Kasumi-1 (cell line): ENCODE measurements around the gene MYL3.
"Not testable (repeated sequence)": the region's sequence is repeated elsewhere in the genome, so short reads cannot be mapped to it uniquely, and the experiment has no call there.

Experiments used
- DNase-seq, 2 experiments: peaks; one replicate each; lab custom pipeline; 2025; lab: John Stamatoyannopoulos, UW

The MYL3 gene

GRCh38 chr3:46824211-46824970 is 38.9 kb downstream of the MYL3 start:
- DNase-seq: no peak

DNA sequence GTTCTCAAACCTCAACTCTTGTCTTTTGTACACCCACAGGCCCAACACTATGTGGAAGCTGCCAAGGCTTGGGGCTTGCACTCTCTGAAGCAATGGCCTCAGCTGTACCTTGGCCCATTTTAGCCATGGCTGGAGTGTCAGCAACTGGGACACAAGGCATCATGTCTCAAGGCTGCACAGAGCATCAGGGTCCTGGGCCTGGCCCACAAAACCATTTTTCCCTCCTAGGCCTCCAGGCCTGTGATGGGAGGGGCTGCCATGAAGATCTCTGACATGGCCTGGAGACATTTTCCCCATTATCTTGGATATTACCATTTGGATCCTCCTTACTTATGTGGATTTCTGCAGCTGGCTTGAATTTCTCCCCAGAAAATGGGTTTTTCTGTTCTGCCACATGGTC is 39.9 kb downstream of the MYL3 start:
- DNase-seq: not testable (repeated sequence)

- DNase-seq: no peak
Measured at GRCh38 chr3:46821553-46821952, 41.7 kb downstream of the MYL3 start.

GRCh38 chr3:46820852-46821251 is 42.4 kb downstream of the MYL3 start:
- DNase-seq: peak in 1 of 2 experiments; percentile 6

- no peak for DNase-seq
Measured at GRCh38 chr3:46812237-46812791, 50.9 kb downstream of the MYL3 start.

DNA sequence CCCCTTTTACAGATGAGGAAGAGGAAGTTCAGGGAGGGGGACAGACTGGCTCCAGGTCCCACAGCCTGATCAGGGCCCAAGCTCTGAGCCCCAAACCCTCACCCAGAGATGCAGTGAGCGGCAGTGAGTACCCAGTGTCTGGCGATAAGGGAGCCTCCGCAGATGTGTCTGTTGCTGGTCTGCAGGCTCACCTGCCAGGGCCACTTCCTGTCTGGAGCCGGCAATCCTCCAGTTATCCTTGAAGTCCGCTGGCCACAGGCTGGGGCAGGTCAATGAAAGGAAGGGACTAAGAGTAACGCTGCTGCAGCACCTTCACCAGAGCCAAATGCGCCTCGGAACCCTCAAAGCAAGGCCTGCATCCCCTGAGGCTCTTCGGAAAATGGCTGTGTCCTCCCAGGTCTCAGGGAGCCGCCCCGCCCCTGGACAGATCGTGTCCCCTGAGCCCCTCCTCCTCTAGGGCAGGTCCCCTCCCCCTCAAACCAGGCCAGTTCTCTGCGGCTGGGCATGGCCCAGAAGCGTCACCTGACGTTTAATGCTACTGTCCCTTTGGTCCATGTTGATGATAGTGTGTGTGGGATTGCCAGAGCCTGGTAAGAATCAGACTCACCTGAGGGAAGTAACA is 51.5 kb downstream of the MYL3 start:
- DNase-seq: no peak

- not testable (repeated sequence) for DNase-seq
Measured at GRCh38 chr3:46808766-46809165, 54.5 kb downstream of the MYL3 start.
